ENCODE measurements around the gene ATXN7L1. TPM values are rescaled to one million over a fixed set of nuclear protein-coding genes. Genes with fewer than 3 reads are reported as not detected.

Gene ATXN7L1
- total and polyA plus RNA-seq, 2 of the 4 experiments (the other 2 are of a cell fraction) = 3.5 to 4.3 TPM

GRCh38 chr7:105881439-105881838, 5.0 kb upstream of the ATXN7L1 start:
- H2AK5ac ChIP-seq (ENCODE audit: low read depth, low read length) = 0 out of 2 replicates have a peak overlapping the region, but pooled peaks have one; percentile 15
- WGBS, 2 experiments (ENCODE audit: extremely low coverage in 2 of 2, insufficient read length in 1 of 2) = no CpG with 5 or more reads among the region's 1 CpG
- no peak overlapping the region for H2BK5ac ChIP-seq (ENCODE audit: low read depth, low read length, poor library complexity, severe bottlenecking)
- no peak overlapping the region for H2AK9ac ChIP-seq (replicated peaks; ENCODE audit: low read depth, low read length, poor library complexity)
- no peak overlapping the region for H3K14ac ChIP-seq (replicated peaks; ENCODE audit: low read depth, low read length)
- 0 out of 2 replicates have a peak overlapping the region, but pooled peaks have one; percentile 24 for H3K23ac ChIP-seq (ENCODE audit: low read depth, low read length)
- H4K8ac ChIP-seq (ENCODE audit: low read depth in 2 of 2, low read length in 2 of 2) = no peak overlapping the region
- no peak overlapping the region for H4K91ac ChIP-seq (ENCODE audit: insufficient read depth, low read depth, low read length)
- H2BK120ac ChIP-seq (ENCODE audit: low read depth, low read length) = no peak overlapping the region
- TF ChIP-seq RCOR1 (IDR thresholded peaks at IDR 0.05; ENCODE audit: insufficient replicate concordance, low read length) (no peak), RFX5 (IDR thresholded peaks at IDR 0.05; ENCODE audit: low read depth, low read length) (no peak), ELK1 (IDR thresholded peaks at IDR 0.05; ENCODE audit: borderline replicate concordance, low read depth, low read length) (no peak), USF2 (IDR thresholded peaks at IDR 0.05; ENCODE audit: low read depth, low read length) (no peak), NFE2L2 (IDR thresholded peaks at IDR 0.05; ENCODE audit: low read depth, low read length) (no peak), CHD1 (IDR thresholded peaks at IDR 0.05; ENCODE audit: low read depth, low read length) (no peak), FOS (IDR thresholded peaks at IDR 0.05; ENCODE audit: low read depth, low read length) (no peak), CTCF (conservative IDR thresholded peaks at IDR 0.05; ENCODE audit: low read depth, low read length) (no peak), CEBPB (IDR thresholded peaks at IDR 0.05; ENCODE audit: low read depth, low read length) (no peak)
- dilution Hi-C loops (cut with HindIII; ENCODE audit: low sequenced_read_pairs, unreplicated experiment) = no loop called here
- no peak overlapping the region for H2AFZ ChIP-seq (replicated peaks; ENCODE audit: low read length, poor library complexity)
- H4K20me1 ChIP-seq (ENCODE audit: insufficient read depth, low read length) = peaks cover 14% of the 10 kb centered on the region
- intact Hi-C loops (cut with micrococcal nuclease) = no loop called here
- no peak overlapping the region for H3K4ac ChIP-seq (ENCODE audit: low read depth, low read length)
- H3K27ac ChIP-seq (ENCODE audit: insufficient read depth, low read length) = no peak overlapping the region
- ATAC-seq (ENCODE audit: low read depth) = no peak
- no peak overlapping the region for H3K18ac ChIP-seq (ENCODE audit: low read depth, low read length)
- in situ Hi-C loops (cut with MboI; ENCODE audit: low sequenced_read_pairs) = no loop called here
- H3K79me1 ChIP-seq (ENCODE audit: low read depth in 1 of 2, low read length in 2 of 2) = peaks cover 10 to 37% of the 10 kb centered on the region in 2 experiments
- no peaks in the 10 kb centered on the region for H3K9me3 ChIP-seq (ENCODE audit: control insufficient read depth, insufficient read depth, low read length)
- H3K9me1 ChIP-seq (ENCODE audit: insufficient read depth, low read length) = peaks cover 7% of the 10 kb centered on the region; the same call in 1 of the 2 replicates
- no peak for DNase-seq
- peaks cover 6% of the 10 kb centered on the region; the same call in 1 of the 2 replicates for H3K4me1 ChIP-seq (ENCODE audit: control insufficient read depth, insufficient read depth, low read length)
- H3K9ac ChIP-seq (ENCODE audit: low read depth, low read length) = no peak overlapping the region
- H2BK20ac ChIP-seq (ENCODE audit: low read depth, low read length) = no peak overlapping the region
- H3K27me3 ChIP-seq (ENCODE audit: control insufficient read depth, insufficient read depth, low read length) = no peaks in the 10 kb centered on the region
- no peak overlapping the region for H3K4me3 ChIP-seq (ENCODE audit: insufficient read depth, low read depth, low read length)
- H3K36me3 ChIP-seq (ENCODE audit: control insufficient read depth, insufficient read depth, low read length) = no peaks in the 10 kb centered on the region
- no peak overlapping the region for H4K5ac ChIP-seq (ENCODE audit: low read depth, low read length)
- no peak overlapping the region for H3K56ac ChIP-seq (ENCODE audit: extremely low read depth, insufficient read depth, low read length)
- CTCF ChIA-PET = no interaction called here
- no peak overlapping the region for H3K4me2 ChIP-seq (ENCODE audit: low read depth, low read length)
- BruUV-seq (replicated peaks) = no TSS peak
- no peak overlapping the region for H2BK15ac ChIP-seq (ENCODE audit: low read depth, low read length)
- POLR2A ChIA-PET (ENCODE audit: unreplicated experiment) = no interaction called here

Data from IMR-90 (cell line).